Head of caudate nucleus (tissue), 42 donors: ENCODE results near the gene CT47C1.

ENCODE experiments used
- DNase-seq, 42 donors: peaks; one replicate each; pipeline versions ENCODE4 v3.0.0 to v3.0.0-alpha.2; 2020 to 2021; ENCODE audit warnings: mixed read lengths in 7 of 42
- intact Hi-C: fragments of 100-400 bp; cut with DNase I; formaldehyde crosslinking; loops from one replicate; pipeline ENCODE4 v1.15.0; 2022

The CT47C1 gene

GRCh38 chrX:119069762-119070161 is 3.0 kb upstream of the CT47C1 start:
- intact Hi-C loops: loop anchor here (5.0 kb wide), 1 partner anchor 222 kb away; no protein-coding TSS in a partner anchor
- DNase-seq: no peak

- intact Hi-C loops: no loop called here
- DNase-seq: no peak
Observed at GRCh38 chrX:119071381-119071780, 1.4 kb upstream of the CT47C1 start.

DNA sequence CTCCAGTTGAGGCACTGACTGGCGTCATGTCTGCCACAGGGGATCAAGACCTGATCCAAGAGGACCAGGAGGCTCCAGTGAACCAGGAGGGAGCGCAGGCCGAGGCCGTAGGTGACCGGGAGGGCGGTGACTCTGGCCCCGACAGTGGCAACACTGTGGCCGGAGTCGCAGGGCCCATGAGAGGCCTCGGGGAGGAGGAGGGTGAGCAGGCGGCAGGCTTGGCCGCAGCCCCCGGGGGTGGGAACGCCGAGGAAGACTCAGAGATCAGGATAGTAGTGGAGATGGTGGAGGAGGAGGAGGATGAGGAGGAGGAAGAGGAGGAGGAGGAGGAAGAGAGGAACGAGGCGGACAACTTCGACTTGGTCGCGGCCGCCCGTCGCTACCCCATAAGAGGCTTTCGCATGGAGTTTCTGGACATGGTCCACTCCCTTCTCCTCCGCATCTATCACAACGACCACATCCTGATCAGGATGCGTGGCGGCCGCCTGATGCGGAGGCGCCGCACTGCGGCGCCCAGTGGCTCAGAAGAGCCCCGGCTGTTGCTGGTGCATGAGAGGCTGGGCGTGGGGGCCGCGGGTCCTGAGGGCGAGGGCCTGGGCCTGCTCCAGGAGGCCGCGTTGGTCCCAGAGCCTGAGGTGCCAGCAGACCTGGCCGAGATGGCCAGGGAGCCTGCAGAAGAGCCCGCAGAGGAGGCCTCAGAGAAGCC is 560 bp downstream of the CT47C1 start:
- DNase-seq: no peak
- intact Hi-C loops: no loop called here

GRCh38 chrX:119073911-119074310 is 1.1 kb downstream of the CT47C1 start:
- intact Hi-C loops: no loop called here
- no peak for DNase-seq

DNA sequence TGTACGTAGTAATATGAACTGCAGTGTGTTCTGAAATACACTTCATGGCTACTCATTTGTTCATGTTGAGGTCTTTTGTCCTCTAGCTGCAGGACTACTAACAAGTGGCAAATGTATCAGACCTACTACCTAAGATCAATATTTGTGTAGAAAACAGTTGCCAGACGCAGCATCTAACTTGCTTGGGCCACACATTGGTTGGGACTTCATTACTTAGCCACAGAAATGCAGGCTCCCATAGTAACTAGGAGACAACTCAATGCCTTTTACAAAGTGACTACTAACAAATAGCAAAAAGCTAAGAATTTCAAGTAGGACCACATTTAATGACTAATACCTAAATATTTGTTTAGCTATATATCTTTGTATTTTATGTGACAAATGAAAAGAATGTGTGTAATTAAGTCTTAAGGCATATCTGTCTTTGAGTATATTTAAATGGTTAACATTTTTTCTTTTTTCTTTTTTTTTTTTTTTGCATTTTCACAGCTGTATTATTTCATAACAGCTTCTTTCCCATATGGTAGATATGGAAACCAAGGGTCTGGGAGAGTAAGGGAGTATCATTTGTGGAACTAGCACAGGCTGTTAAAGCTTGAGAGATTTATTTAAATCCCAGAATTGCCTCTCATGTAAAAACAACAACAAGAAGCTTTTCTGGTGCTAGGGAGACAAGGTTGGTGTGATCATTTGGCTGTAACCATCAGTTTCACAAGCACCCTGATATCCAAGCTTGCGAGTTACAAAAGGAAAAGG is 2.7 kb downstream of the CT47C1 start:
- intact Hi-C loops: no loop called here
- DNase-seq: no peak

DNA sequence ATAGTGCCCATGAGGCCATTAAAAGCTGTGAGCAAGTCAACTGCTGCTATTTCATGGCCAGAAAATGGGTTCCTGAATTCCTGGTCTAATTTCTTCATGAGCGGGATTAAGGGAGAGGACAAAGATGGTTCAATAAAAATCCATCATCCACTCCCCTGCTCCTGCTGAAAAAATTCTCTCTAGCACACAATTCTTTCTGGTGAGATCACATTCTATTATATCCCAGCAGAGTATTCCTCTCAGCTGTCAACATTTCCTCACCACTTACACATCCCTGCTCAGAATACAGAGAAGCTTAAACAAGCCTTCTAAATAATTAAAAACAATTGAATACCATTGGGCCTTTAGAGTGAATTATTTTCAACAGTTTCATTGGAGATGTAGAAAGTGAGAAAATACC is 9.5 kb downstream of the CT47C1 start:
- no peak for DNase-seq
- intact Hi-C loops: no loop called here

- intact Hi-C loops: no loop called here
Observed at GRCh38 chrX:119084766-119085165, 12.0 kb downstream of the CT47C1 start.

DNA sequence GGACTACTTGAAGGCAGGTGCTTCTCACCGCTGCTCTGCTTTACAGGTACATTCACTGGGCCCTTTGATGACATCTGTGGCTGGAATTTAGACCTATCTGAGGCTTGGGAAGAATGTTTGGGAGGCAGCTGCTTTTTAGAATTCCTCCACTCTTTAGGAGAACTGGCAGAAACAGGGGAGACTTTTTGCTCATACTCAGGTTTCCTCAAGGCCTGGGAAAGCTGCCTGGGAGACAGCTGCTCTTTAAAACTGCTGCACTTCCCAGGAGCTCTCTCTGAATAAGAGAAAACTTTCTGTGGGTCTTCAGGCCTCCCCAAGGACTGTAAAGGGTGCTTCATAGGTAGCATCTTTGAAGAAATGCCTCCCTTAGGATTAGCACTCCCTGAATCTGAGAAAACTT is 14.3 kb downstream of the CT47C1 start:
- DNase-seq: no peak
- intact Hi-C loops: no loop called here

More at GRCh38 chrX:119084766-119085165, 12.0 kb downstream of the CT47C1 start:
- DNase-seq: no peak

GRCh38 chrX:119089619-119090018 is 16.8 kb downstream of the CT47C1 start:
- intact Hi-C loops: no loop called here
- DNase-seq: no peak

DNA sequence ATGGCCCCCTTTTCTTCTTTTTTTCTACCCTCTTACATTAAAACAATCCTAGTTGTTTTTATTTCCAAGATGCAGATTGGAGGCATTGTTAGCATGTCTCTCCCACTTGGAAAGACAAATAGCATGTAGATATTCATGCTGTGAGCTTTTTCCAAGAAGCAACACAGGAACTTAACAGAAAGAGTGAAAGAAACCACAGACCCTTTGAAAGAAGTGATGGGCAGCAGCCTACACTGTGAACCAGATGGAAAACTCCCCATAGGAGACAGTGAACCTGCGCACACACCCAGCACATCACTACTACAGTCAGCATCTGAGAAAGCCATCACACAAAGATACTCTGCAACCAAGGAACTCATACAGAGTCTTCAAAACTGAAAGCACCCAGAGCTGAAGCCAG is 17.8 kb downstream of the CT47C1 start:
- intact Hi-C loops: no loop called here
- DNase-seq: no peak

DNA sequence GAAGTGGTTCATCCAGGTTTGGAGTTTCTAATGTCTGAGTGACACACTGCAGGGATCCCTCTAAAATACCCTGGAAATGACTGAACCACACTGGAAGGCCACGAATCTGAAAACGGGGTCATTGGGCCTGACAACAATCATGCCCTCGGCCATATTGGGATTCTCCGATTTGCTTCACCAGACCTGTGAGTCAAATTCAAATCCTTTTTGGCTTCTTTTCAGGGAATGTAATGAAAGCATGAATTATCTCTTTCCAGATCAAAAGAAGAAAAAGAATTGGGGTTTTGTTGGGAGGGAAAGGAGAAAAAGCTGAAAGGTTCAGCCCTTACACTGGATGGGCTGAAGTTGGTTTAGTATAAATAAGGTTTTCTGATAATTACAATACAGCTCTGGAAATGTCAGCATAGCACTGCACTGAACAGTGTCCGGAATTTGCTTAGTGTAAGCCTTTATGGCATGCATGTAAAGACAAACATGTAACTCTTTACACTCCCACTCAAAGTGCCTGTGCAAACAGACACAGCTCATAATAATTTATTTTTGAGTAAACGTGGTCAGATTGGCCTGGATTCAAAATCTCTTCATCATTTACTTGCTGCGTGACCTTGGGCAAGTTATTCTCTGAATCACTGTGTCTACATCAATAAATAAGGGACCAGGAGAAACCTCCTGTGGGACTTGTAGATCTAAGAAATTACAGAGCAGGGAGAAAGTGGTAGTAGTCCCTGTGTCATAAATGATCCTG is 21.4 kb downstream of the CT47C1 start:
- intact Hi-C loops: no loop called here
- DNase-seq: no peak

- intact Hi-C loops: no loop called here
- no peak for DNase-seq
Observed at GRCh38 chrX:119094819-119095218, 22.0 kb downstream of the CT47C1 start.

- intact Hi-C loops: no loop called here
- DNase-seq: no peak
Observed at GRCh38 chrX:119095936-119096335, 23.1 kb downstream of the CT47C1 start.

DNA sequence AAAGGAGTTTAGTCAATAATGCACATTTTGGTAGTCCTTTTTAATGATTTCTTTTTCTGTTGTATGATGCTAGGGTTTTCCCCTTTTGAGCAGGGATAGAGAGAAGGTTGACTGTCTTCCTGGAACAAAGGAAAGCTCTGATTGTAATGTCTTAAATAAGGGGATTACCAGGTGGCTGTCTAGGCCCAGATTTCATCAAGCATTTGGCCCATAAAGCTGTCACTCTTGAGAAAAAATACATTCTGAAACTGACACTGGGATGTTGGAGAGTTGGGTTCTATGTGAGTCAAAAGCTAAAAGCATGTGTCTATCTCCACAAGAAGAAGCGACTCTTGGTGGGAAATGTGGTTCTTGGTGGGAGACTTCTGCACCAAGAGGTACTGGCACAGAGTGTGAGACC is 28.4 kb downstream of the CT47C1 start:
- intact Hi-C loops: no loop called here
- DNase-seq: no peak

DNA sequence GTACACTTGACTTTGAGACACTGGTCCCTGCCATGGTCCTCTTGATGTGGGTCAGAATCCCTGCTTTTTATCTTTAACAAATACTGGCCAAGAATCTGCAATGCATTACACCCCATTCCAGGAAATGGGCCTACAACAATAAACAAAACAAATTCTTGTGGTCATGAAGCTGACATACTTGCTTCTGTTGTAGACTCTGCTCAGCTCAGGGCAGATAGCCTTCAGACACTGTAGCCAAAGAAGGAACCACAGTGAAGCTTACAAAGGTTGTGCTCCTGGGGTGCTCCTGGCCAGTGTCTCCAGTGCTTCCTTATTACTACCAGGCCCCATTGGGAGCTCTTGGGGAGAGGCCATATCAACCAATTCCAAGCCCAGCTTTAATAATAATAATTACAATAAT is 33.0 kb downstream of the CT47C1 start:
- intact Hi-C loops: no loop called here
- no peak for DNase-seq

DNA sequence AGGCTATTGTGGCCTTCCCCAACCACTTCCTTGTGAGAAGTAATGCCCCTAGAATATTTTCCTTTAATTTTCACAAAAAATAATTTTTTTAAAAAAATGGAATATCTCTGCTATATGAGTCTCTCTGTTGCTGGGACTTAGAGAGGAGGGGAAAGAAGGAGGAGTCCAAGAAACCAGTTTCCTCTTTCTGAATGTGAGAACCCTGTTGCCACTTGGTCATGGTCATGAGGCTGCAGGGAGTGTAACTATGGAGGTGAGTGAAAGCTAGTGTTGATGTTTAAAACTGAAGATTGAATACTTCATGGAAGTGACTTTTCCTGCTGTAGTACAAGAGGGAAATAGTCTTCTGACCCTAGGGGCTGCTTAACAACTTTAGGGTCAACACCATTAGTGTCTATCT is 34.4 kb downstream of the CT47C1 start:
- intact Hi-C loops: no loop called here
- no peak for DNase-seq

GRCh38 chrX:119118780-119119395 is 46.1 kb downstream of the CT47C1 start:
- peak in 41 of 42 donors; percentile 14 to 78 (median 46) for DNase-seq

DNA sequence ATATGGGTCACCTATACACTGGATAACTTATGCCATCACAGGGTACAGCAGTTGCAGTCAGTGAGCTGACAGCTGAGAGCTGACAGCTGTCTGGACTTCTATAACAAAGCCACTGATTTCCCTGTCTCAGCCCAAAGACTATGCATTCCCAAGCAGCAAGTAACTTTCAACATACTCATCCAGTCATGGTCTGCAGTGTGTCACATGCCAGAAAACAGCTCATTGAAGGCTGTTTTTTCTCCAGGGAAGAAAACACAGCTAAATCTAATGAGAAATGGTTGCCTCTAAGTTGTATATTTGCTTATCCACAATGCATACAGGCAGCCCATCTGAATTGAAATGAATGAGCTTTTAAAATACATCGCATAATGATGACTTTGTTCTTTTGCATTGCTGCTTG is 48.5 kb downstream of the CT47C1 start:
- intact Hi-C loops: no loop called here
- no peak for DNase-seq

More at GRCh38 chrX:119118780-119119395, 46.1 kb downstream of the CT47C1 start:
- intact Hi-C loops: no loop called here
